Calu3 (cell line): ENCODE data around the gene PTPRN2. TPM values are rescaled to one million over a fixed set of nuclear protein-coding genes. Genes with fewer than 3 reads are reported as not detected.

Experiments used
- BruUV-seq: library from RNA; stranded (reverse); fragments of 400-500 nt; replicated peaks from 2 replicates; lab custom pipeline; 2021; lab: Mats Ljungman, UMichigan
- CTCF ChIA-PET: fragments of 300-600 bp; sonication (Branson Sonifier 250); formaldehyde crosslinking; loops from one replicate; lab custom pipeline; 2022; ENCODE audit warnings: antibody characterized with exemption; lab: Charles Lee
- DNase-seq: peaks from one replicate; pipeline ENCODE4 v3.0.0; 2022
- H3K27ac Mint-ChIP-seq: one replicate; pipeline ENCODE4 v1.8.0; 2022; ENCODE audit warnings: mixed read lengths; ENCODE audit not compliant: unreplicated experiment
- H3K27me3 Mint-ChIP-seq: one replicate; pipeline ENCODE4 v1.8.0; 2022; ENCODE audit warnings: mixed read lengths; ENCODE audit not compliant: unreplicated experiment
- H3K36me3 Mint-ChIP-seq: one replicate; pipeline ENCODE4 v1.8.0; 2022; ENCODE audit warnings: mild to moderate bottlenecking, moderate library complexity, mixed read lengths; ENCODE audit not compliant: insufficient read depth, unreplicated experiment
- H3K4me1 Mint-ChIP-seq: one replicate; pipeline ENCODE4 v1.8.0; 2022; ENCODE audit warnings: mild to moderate bottlenecking, low read depth, mixed read lengths; ENCODE audit not compliant: unreplicated experiment
- H3K4me3 Mint-ChIP-seq: one replicate; pipeline ENCODE4 v1.8.0; 2022; ENCODE audit warnings: mild to moderate bottlenecking, low read depth, moderate library complexity, mixed read lengths; ENCODE audit not compliant: unreplicated experiment
- H3K9me3 Mint-ChIP-seq: one replicate; pipeline ENCODE4 v1.8.0; 2022; ENCODE audit warnings: low read depth, mixed read lengths; ENCODE audit not compliant: unreplicated experiment
- intact Hi-C: fragments of 100-400 bp; cut with micrococcal nuclease; formaldehyde crosslinking; loops from one replicate; pipeline ENCODE4 v1.10.0; 2022; ENCODE audit not compliant: unreplicated experiment
- total RNA-seq: library from RNA; stranded (reverse); gene quantifications from 2 replicates; pipeline ENCODE4 v1.2.3, GENCODE V29; 2022
- TF ChIP-seq, protein P1 (sequence below): fragments of 200-600 bp; IDR thresholded peaks from one replicate; pipeline ENCODE4 v1.8.0; 2022; ENCODE audit warnings: antibody characterized with exemption; ENCODE audit not compliant: unreplicated experiment

The PTPRN2 gene
- total RNA-seq, 1 experiment from 2014 or later = 2.0 TPM

DNA sequence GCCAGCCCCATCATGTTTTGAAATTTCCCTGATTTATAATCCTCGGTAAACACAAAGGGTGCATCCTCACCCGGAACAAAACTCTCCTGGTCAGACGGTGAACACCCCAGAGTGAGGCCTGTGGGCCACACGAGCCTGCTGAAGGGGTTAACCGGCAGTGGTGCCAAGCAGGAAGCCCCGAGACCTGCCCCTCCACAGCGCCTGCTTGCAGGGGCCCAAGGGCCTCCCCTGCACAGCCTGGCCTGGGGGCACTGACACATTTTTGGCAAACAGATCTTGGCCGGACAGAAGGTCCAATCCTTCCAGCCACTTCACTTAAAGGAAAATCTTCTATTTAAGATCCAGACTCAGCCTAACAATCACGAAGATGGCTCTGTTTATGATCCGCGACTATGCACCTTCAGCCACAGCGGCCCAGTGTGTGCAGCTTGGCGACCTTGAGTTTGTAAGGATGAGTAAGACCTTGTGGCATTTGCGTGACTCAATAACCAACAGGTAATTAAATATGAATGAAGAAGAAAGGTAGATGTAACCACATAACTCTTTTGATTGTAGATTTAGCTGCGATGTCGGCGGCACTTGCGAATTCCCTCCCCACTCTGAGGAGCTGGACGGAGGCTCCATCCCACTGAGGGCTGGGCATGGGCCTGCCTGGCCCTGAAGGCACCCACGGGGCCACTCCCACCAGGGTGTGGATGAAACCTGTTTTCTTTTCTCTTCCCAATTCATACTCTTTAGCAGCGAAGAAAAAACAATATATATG lies 922.6 kb downstream of the PTPRN2 start:
- H3K4me3 Mint-ChIP-seq = no peak overlapping the region
- H3K27me3 Mint-ChIP-seq = no peaks in the 10 kb centered on the region
- intact Hi-C loops = no loop called here
- no TSS peak for BruUV-seq
- H3K9me3 Mint-ChIP-seq = no peaks in the 10 kb centered on the region
- DNase-seq = no peak
- TF ChIP-seq, protein P1, sequence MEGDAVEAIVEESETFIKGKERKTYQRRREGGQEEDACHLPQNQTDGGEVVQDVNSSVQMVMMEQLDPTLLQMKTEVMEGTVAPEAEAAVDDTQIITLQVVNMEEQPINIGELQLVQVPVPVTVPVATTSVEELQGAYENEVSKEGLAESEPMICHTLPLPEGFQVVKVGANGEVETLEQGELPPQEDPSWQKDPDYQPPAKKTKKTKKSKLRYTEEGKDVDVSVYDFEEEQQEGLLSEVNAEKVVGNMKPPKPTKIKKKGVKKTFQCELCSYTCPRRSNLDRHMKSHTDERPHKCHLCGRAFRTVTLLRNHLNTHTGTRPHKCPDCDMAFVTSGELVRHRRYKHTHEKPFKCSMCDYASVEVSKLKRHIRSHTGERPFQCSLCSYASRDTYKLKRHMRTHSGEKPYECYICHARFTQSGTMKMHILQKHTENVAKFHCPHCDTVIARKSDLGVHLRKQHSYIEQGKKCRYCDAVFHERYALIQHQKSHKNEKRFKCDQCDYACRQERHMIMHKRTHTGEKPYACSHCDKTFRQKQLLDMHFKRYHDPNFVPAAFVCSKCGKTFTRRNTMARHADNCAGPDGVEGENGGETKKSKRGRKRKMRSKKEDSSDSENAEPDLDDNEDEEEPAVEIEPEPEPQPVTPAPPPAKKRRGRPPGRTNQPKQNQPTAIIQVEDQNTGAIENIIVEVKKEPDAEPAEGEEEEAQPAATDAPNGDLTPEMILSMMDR = no peak
- CTCF ChIA-PET = no interaction called here
- no peak overlapping the region for H3K27ac Mint-ChIP-seq
- H3K4me1 Mint-ChIP-seq = no peaks in the 10 kb centered on the region
- H3K36me3 Mint-ChIP-seq = no peaks in the 10 kb centered on the region

DNA sequence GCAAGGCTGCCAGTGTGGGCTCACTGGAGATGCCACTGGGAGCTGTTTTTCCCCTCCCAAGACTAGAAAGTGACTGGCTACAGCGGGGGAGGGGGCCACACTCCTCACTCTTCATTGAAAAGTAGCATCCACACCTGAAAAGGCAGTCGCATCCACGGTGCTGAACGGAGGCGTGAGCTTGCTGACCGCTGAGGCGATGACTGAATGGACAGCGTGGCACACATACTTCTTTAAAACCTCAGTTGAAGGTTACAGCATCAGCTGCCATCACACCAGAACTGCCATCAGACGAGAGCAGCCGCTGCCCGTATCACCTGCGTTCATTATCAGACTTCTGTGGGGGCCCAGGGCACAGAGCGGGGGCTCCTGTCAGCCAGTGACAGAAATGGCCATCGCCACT lies 923.6 kb downstream of the PTPRN2 start:
- Mint-ChIP-seq H3K27me3 (no peaks in the 10 kb centered on the region), H3K27ac (no peak overlapping the region), H3K4me1 (no peaks in the 10 kb centered on the region), H3K36me3 (no peaks in the 10 kb centered on the region), H3K9me3 (no peaks in the 10 kb centered on the region), H3K4me3 (no peak overlapping the region)
- TF ChIP-seq, protein P1 = no peak
- CTCF ChIA-PET = no interaction called here
- no TSS peak for BruUV-seq
- DNase-seq = no peak
- intact Hi-C loops = no loop called here

DNA sequence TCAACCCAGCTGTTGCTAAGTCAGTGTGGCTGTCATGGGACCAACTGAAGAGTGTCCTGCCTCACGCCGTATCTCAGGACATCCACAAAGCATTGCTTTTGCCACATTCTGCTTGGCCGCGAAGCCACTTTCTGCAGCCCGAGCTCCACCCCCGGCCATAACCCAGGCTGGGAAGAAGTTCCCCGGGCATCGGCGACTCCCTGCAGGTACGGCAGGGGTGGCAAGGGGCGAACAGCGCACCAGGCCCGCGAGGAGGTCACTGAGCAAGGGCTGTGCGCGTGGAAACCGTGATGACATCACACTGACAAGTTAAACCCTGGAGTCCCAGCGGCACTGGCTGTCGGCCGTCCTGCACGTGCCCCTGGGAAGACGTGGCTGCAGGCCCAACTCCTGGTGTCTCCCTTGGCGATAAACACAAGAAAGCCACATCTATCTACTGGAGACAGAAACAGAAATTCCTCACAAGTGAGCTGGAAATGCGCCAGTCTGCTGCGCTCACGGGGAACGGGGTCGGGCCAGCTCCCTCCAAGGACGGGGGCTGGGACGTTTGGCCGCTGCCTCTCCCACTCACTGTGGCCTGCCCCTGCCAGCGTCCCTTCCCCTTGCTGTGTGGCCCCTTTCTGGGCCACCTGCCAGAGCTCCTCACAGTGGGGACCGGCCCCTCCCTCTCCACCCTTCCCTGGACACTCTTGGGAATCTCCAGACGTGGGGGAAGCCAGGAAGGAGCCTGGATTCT lies 924.5 kb downstream of the PTPRN2 start:
- TF ChIP-seq, protein P1 = no peak

DNA sequence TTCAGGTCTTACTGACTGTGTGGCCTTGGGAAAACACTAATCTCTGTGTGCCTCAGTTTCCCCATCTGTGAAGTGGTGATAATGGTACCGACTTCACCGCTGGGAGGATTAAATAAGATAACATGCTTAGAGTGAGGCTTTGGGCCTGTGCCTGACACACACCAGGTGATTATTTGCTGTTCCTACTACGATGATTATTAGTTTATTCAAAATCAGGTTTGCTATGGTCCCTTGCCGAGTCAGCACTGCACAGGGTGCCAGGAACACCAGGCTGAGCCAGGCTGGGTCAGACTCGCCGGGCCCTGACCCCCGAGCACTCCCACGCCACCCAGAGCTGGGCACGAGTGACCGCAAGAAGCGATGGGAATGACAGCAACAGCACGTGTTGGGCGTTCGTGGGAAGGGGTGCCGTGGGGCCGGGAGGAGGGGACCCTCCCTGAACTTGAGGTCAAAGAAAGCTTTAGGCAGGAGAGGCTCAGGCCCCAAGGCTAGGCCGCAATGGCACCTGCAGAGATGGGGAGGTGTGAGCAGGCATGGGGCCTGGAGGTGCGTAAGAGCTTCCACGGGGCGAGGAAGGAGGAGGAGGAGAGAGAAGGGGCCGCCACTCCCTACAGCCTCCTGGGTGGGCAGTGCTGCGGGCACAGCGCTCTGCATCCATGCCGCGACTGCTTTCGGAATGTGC lies 925.4 kb downstream of the PTPRN2 start:
- intact Hi-C loops = no loop called here
- BruUV-seq = no TSS peak
- no peak for DNase-seq
- TF ChIP-seq, protein P1 = no peak
- Mint-ChIP-seq H3K36me3 (no peaks in the 10 kb centered on the region), H3K4me3 (no peak overlapping the region), H3K27me3 (no peaks in the 10 kb centered on the region), H3K9me3 (no peaks in the 10 kb centered on the region), H3K4me1 (no peaks in the 10 kb centered on the region), H3K27ac (no peak overlapping the region)
- CTCF ChIA-PET = no interaction called here

More for the DNA sequence above, 924.5 kb downstream of the PTPRN2 start:
- BruUV-seq = no TSS peak
- no peak overlapping the region for H3K27ac Mint-ChIP-seq
- H3K4me3 Mint-ChIP-seq = no peak overlapping the region
- H3K27me3 Mint-ChIP-seq = no peaks in the 10 kb centered on the region
- DNase-seq = no peak
- CTCF ChIA-PET = no interaction called here
- H3K9me3 Mint-ChIP-seq = no peaks in the 10 kb centered on the region
- no peaks in the 10 kb centered on the region for H3K4me1 Mint-ChIP-seq
- H3K36me3 Mint-ChIP-seq = no peaks in the 10 kb centered on the region
- intact Hi-C loops = no loop called here
